HG03439 (cell line): ENCODE data around the gene MGMT.

Experiments used
- ATAC-seq: cut with Tn5 transposase; IDR thresholded peaks from one replicate; pipeline ENCODE4 v1.9.1; 2021; ENCODE audit warnings: mild to moderate bottlenecking, moderate library complexity; ENCODE audit not compliant: unreplicated experiment

MGMT gene

GRCh38 chr10:129768437-129769355 is 301.7 kb downstream of the MGMT start:
- no peak for ATAC-seq

- no peak for ATAC-seq
These were observed 302.5 kb downstream of the MGMT start for GRCh38 chr10:129769381-129770116.

GRCh38 chr10:129770286-129770685 is 303.2 kb downstream of the MGMT start:
- no peak for ATAC-seq

GRCh38 chr10:129771024-129771423 is 304.0 kb downstream of the MGMT start:
- no peak for ATAC-seq

- no peak for ATAC-seq
These were observed 304.5 kb downstream of the MGMT start for GRCh38 chr10:129771576-129771975.

- no peak for ATAC-seq
These were observed 305.0 kb downstream of the MGMT start for GRCh38 chr10:129771991-129772431.

GRCh38 chr10:129772468-129773358 is 305.7 kb downstream of the MGMT start:
- ATAC-seq = no peak

GRCh38 chr10:129773359-129773990 is 306.4 kb downstream of the MGMT start:
- no peak for ATAC-seq

- ATAC-seq = no peak
These were observed 307.2 kb downstream of the MGMT start for GRCh38 chr10:129774082-129774735.

- ATAC-seq = no peak
These were observed 307.8 kb downstream of the MGMT start for GRCh38 chr10:129774736-129775401.

- no peak for ATAC-seq
These were observed 308.6 kb downstream of the MGMT start for GRCh38 chr10:129775681-129776080.

GRCh38 chr10:129777687-129778086 is 310.6 kb downstream of the MGMT start:
- ATAC-seq = no peak

GRCh38 chr10:129778571-129778970 is 311.5 kb downstream of the MGMT start:
- no peak for ATAC-seq

- ATAC-seq = no peak
These were observed 312.4 kb downstream of the MGMT start for GRCh38 chr10:129779126-129780111.

GRCh38 chr10:129780198-129780597 is 313.2 kb downstream of the MGMT start:
- no peak for ATAC-seq

GRCh38 chr10:129780901-129781795 is 314.1 kb downstream of the MGMT start:
- no peak for ATAC-seq

GRCh38 chr10:129784291-129784690 is 317.2 kb downstream of the MGMT start:
- no peak for ATAC-seq
